Right lobe of liver (tissue), 4 donors: ENCODE measurements around the gene SLC25A15.
A peak's percentile ranks its signal among the peaks of the same experiment; 100 is the strongest.

Experiments
- CTCF ChIP-seq, 4 donors: fragments of 200-600 bp in 3 of 4; fragments of 450-650 bp in 1 of 4; IDR thresholded peaks; one replicate each; pipeline versions ENCODE4 v1.5.1 to v1.8.0; 2016 to 2022; ENCODE audit warnings: antibody characterized with exemption in 4 of 4, mild to moderate bottlenecking in 2 of 4
- POLR2A ChIP-seq: fragments of 450-650 bp; IDR thresholded peaks from one replicate; pipeline ENCODE4 v1.6.1; 2017; ENCODE audit warnings: antibody characterized with exemption, mild to moderate bottlenecking
- donor health status: DM: no; HTN: no; CAD: no.
- donor health status: DM: no; HTN: no; CAD: no.
- donor health status: DM: no; HTN: yes; CAD: no.

- peak in 1 of 4 donors; percentile 7 for TF ChIP-seq CTCF (IDR thresholded peaks at IDR 0.05)
- TF ChIP-seq POLR2A: peak; percentile 50
These were observed 12.1 kb downstream of the SLC25A15 start for GRCh38 chr13:40801255-40802217.
